NCI-H2227 (cell line): ENCODE data around the gene RPL22.

Experiments
- DNase-seq: peaks from one replicate; lab custom pipeline; 2025; ENCODE audit not compliant: unreplicated experiment; lab: John Stamatoyannopoulos, UW

The RPL22 gene

GRCh38 chr1:6175411-6175828 lies 24.0 kb downstream of the RPL22 start:
- DNase-seq = no peak

- DNase-seq = no peak
These were observed 24.6 kb downstream of the RPL22 start for GRCh38 chr1:6174621-6175410.

GRCh38 chr1:6172549-6172948 lies 26.8 kb downstream of the RPL22 start:
- DNase-seq = no peak

- no peak for DNase-seq
These were observed 27.8 kb downstream of the RPL22 start for GRCh38 chr1:6171548-6172124.

GRCh38 chr1:6170742-6171201 lies 28.6 kb downstream of the RPL22 start:
- DNase-seq = no peak

GRCh38 chr1:6170116-6170741 lies 29.2 kb downstream of the RPL22 start:
- no peak for DNase-seq

- no peak for DNase-seq
These were observed 30.3 kb downstream of the RPL22 start for GRCh38 chr1:6168947-6169586.

GRCh38 chr1:6167391-6168303 lies 31.7 kb downstream of the RPL22 start:
- DNase-seq = no peak

GRCh38 chr1:6166655-6167390 lies 32.6 kb downstream of the RPL22 start:
- no peak for DNase-seq

GRCh38 chr1:6166221-6166620 lies 33.2 kb downstream of the RPL22 start:
- DNase-seq = no peak

GRCh38 chr1:6165441-6165985 lies 33.9 kb downstream of the RPL22 start:
- DNase-seq = no peak

- no peak for DNase-seq
These were observed 34.4 kb downstream of the RPL22 start for GRCh38 chr1:6165027-6165426.

- DNase-seq = peak; percentile 36
These were observed 35.3 kb downstream of the RPL22 start for GRCh38 chr1:6163973-6164617.

GRCh38 chr1:6163191-6163972 lies 36.0 kb downstream of the RPL22 start:
- DNase-seq = no peak

GRCh38 chr1:6162773-6163172 lies 36.6 kb downstream of the RPL22 start:
- DNase-seq = no peak

GRCh38 chr1:6162341-6162740 lies 37.1 kb downstream of the RPL22 start:
- no peak for DNase-seq

- no peak for DNase-seq
These were observed 41.2 kb downstream of the RPL22 start for GRCh38 chr1:6158181-6158580.

- DNase-seq = no peak
These were observed 41.7 kb downstream of the RPL22 start for GRCh38 chr1:6157528-6158174.
